Naive thymus-derived CD4-positive, alpha-beta T cell (primary cell): ENCODE data around the gene ARPC2. TPM values are rescaled to one million over a fixed set of nuclear protein-coding genes. Genes with fewer than 3 reads are reported as not detected.
A peak's percentile ranks its signal among the peaks of the same experiment; 100 is the strongest.
"Not testable (repeated sequence)": the region's sequence is repeated elsewhere in the genome, so short reads cannot be mapped to it uniquely, and the experiment has no call there.

ENCODE experiments used
- ATAC-seq: fragments of 150-1000 bp; cut with Tn5 transposase; 2 replicates; pipeline ENCODE4 v1.10.0; 2021; ENCODE audit warnings: mild to moderate bottlenecking, moderate library complexity
- CTCF ChIA-PET: fragments of 350-600 bp; sonication (Branson Sonifier 250); formaldehyde crosslinking; loops from one replicate; lab custom pipeline; 2021; ENCODE audit warnings: antibody characterized with exemption; lab: Charles Lee
- POLR2A ChIA-PET: fragments of 350-600 bp; sonication (Branson Sonifier 250); formaldehyde crosslinking; loops from one replicate; lab custom pipeline; 2021; ENCODE audit warnings: antibody characterized with exemption, inconsistent platforms; lab: Charles Lee
- DNase-seq, 9 donors: peaks; one replicate each; pipeline versions ENCODE4 v3.0.0 to v3.0.0-alpha.2; 2020 to 2022; ENCODE audit warnings: mixed read lengths in 1 of 9
- H3K27ac ChIP-seq: one replicate; pipeline ENCODE4 v1.7.0; 2013; ENCODE audit warnings: mild to moderate bottlenecking, low read depth, low read length, moderate library complexity
- H3K27me3 ChIP-seq, 2 donors: one replicate each; pipeline ENCODE4 v1.7.0; 2013; ENCODE audit warnings: low read length in 2 of 2, mild to moderate bottlenecking in 2 of 2, moderate library complexity in 2 of 2; ENCODE audit not compliant: control insufficient read depth in 2 of 2, insufficient read depth in 2 of 2
- H3K36me3 ChIP-seq, 3 experiments: 1 replicate in 2 of 3; 2 replicates in 1 of 3; pipeline ENCODE4 v1.7.0; 2013; ENCODE audit warnings: low read length in 3 of 3, mild to moderate bottlenecking in 3 of 3, moderate library complexity in 1 of 3; ENCODE audit not compliant: insufficient read depth in 3 of 3, control insufficient read depth in 2 of 3
- H3K4me1 ChIP-seq, 2 donors: one replicate each; pipeline ENCODE4 v1.7.0; 2013; ENCODE audit warnings: low read length in 2 of 2, mild to moderate bottlenecking in 2 of 2, moderate library complexity in 1 of 2; ENCODE audit not compliant: control insufficient read depth in 2 of 2, insufficient read depth in 2 of 2
- H3K4me3 ChIP-seq: 2 replicates; pipeline ENCODE4 v1.7.0; 2013; ENCODE audit warnings: mild to moderate bottlenecking, low read length
- H3K9me3 ChIP-seq, 3 experiments: 1 replicate in 2 of 3; 2 replicates in 1 of 3; pipeline ENCODE4 v1.7.0; 2013; ENCODE audit warnings: low read length in 3 of 3; ENCODE audit not compliant: control insufficient read depth in 2 of 3
- H3K27ac Mint-ChIP-seq, 9 donors: one replicate each; pipeline ENCODE4 v1.8.0; 2020 to 2022; ENCODE audit warnings: mixed read lengths in 9 of 9, mild to moderate bottlenecking in 8 of 9, moderate library complexity in 5 of 9, inconsistent platforms in 2 of 9
- H3K27me3 Mint-ChIP-seq, 5 donors: one replicate each; pipeline ENCODE4 v1.8.0; 2021 to 2022; ENCODE audit warnings: mixed read lengths in 5 of 5, mild to moderate bottlenecking in 1 of 5
- H3K36me3 Mint-ChIP-seq, 5 donors: one replicate each; pipeline ENCODE4 v1.8.0; 2020 to 2022; ENCODE audit warnings: mixed read lengths in 5 of 5, mild to moderate bottlenecking in 3 of 5, inconsistent platforms in 1 of 5
- H3K4me1 Mint-ChIP-seq, 7 donors: one replicate each; pipeline ENCODE4 v1.8.0; 2020 to 2022; ENCODE audit warnings: mixed read lengths in 7 of 7, mild to moderate bottlenecking in 3 of 7, inconsistent platforms in 1 of 7
- H3K4me3 Mint-ChIP-seq, 10 donors: one replicate each; pipeline ENCODE4 v1.8.0; 2020 to 2022; ENCODE audit warnings: mild to moderate bottlenecking in 10 of 10, mixed read lengths in 10 of 10, moderate library complexity in 6 of 10, inconsistent platforms in 2 of 10
- H3K9me3 Mint-ChIP-seq, 11 donors: one replicate each; pipeline ENCODE4 v1.8.0; 2020 to 2022; ENCODE audit warnings: mixed read lengths in 11 of 11, mild to moderate bottlenecking in 4 of 11, inconsistent platforms in 1 of 11, moderate library complexity in 1 of 11
- intact Hi-C, 2 donors: fragments of 100-400 bp; cut with micrococcal nuclease; formaldehyde crosslinking; loops; one replicate each; pipeline ENCODE4 v1.15.1; 2023
- polyA plus RNA-seq, 2 donors: library from polyadenylated mRNA; unstranded; fragments of 300-500 nt; fragmentation: Illumina TruSeq; gene quantifications; one replicate each; pipeline ENCODE4 v1.2.3, GENCODE V29; 2021
- total RNA-seq, 6 experiments: library from RNA in 5 of 6; stranded (reverse) in 5 of 6; gene quantifications; 1 replicate in 5 of 6; 2 replicates in 1 of 6; pipeline ENCODE4 v1.2.3 and lab custom pipeline; 2021 to 2026

The ARPC2 gene
- 100 to 1,000 TPM; 330 to 694 (median 368) TPM for total RNA-seq
- 100 to 1,000 TPM; 628 to 638 TPM for polyA plus RNA-seq
- 248 reads per million, percentile 95 among the genes with 10 or more reads in this experiment for total RNA-seq (lab: John Stamatoyannopoulos, UW)

DNA sequence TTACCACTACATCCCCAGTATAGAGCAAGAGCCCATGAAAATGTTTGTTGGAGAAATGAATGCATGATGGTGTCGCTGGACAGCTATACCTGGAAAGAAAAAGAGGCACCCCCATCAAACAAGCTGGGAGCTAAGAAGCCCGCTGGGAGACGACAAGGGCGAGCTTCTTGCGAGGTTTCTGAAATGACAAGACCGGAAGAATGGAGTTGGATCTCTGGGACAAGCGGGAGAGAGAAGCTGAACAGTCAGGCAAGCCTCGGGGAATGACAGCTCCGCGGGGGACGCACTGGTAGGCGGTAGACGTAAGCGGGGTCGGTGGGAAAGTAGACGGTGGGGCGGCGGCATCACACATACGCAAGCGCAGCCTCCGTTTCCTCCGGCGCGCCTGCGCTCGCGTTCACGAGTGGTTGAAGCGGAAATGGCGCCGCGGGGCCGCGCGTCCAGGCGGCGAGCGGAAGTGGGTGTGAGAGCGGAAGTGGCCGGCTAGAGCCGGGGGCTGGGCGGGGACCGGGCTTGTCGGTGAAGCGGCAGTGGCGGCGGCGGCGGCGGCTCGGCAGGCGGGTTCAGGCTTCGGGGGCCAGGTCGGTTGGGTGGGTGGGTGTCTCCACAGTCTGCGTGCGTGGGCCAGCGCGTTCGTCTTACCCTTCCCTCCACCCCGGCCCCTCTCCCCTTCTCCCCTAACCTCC lies at the start of gene ARPC2:
Gene ARPC2 (plus strand): TSS at position 516 of the 686 bp plus-strand sequence. CDS start 282 bp downstream, outside the sequence.
- intact Hi-C loops = loop anchor here (1.0 to 5.0 kb wide), 16 partner anchors 12 to 1326 kb away; partner anchors contain the start of genes AAMP (in 2 of the 2), CNOT9 (in 2 of the 2), DNPEP (in 2 of the 2) and PNKD (in 2 of the 2)
- peaks cover 0 to 14% (median 0%) of the 10 kb centered on the region in 3 experiments for H3K36me3 ChIP-seq
- peaks cover 25 to 33% of the 10 kb centered on the region in 2 donors for H3K4me1 ChIP-seq
- Mint-ChIP-seq H3K36me3 (peaks cover 3 to 37% (median 15%) of the 10 kb centered on the region in 5 donors), H3K4me1 (peaks cover 31 to 48% (median 42%) of the 10 kb centered on the region in 7 donors), H3K4me3 (peak within 1 kb of the TSS; percentile 90 to 97 (median 94)), H3K27ac (peak within 1 kb of the TSS; percentile 94 to 98 (median 97)), H3K27me3 (peaks cover 0 to 6% (median 0%) of the 10 kb centered on the region in 5 donors), H3K9me3 (peaks cover 0 to 5% (median 0%) of the 10 kb centered on the region in 11 donors)
- ChIA-PET POLR2A (interaction anchor here (0.6 to 7.6 kb wide), 10 partner anchors 13 to 354 kb away, joined by 3 to 70 read pairs (median 4); partner anchors contain the start of genes AAMP and PNKD), CTCF (interaction anchor here (1.0 to 1.9 kb wide), 4 partner anchors 13 to 53 kb away, joined by 3 to 8 read pairs (median 4); partner anchors contain the start of genes AAMP and PNKD)
- H3K9me3 ChIP-seq = no peaks in the 10 kb centered on the region
- DNase-seq (peak; percentile 91 to 97 (median 95)), ATAC-seq (peak; percentile 90)
- H3K4me3 ChIP-seq = peak within 1 kb of the TSS; percentile 90
- peak within 1 kb of the TSS; percentile 99 for H3K27ac ChIP-seq
- H3K27me3 ChIP-seq = no peaks in the 10 kb centered on the region

DNA sequence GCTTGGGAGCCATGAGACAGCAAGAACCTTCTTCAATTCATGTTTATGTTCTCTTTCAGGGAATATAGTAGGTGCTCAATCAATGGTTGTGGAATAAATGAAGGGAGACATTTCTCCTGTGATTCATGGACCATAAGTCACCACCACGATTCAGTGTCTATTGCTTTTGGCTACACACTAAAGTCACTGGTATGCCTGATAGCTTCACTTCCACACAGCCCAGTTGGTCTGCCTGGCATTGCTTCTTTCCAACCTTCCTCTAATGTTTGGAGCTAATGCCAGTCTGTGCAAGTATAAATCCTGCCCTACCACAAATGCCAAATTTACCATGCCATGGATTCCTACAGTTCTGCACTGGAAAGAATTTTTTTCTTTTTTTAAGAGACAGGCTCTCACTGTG lies 49.0 kb upstream of the ARPC2 start:
- Histone ChIP-seq H3K9me3 (no peaks in the 10 kb centered on the region), H3K4me1 (peaks cover 19 to 26% of the 10 kb centered on the region in 2 donors), H3K27ac (no peak overlapping the region), H3K27me3 (no peaks in the 10 kb centered on the region), H3K4me3 (no peak overlapping the region), H3K36me3 (no peaks in the 10 kb centered on the region)
- no peak for DNase-seq
- Mint-ChIP-seq H3K9me3 (no peaks in the 10 kb centered on the region), H3K27ac (peak overlapping the region in 1 of 9 donors; percentile 44), H3K4me1 (peaks cover 28 to 41% (median 38%) of the 10 kb centered on the region in 7 donors), H3K36me3 (no peaks in the 10 kb centered on the region), H3K4me3 (peak overlapping the region in 6 of 10 donors; percentile 6 to 79 (median 34)), H3K27me3 (peaks cover 0 to 52% (median 6%) of the 10 kb centered on the region in 5 donors)
- intact Hi-C loops = loop anchor here in 1 of 2 donors (5.0 kb wide), 1 partner anchor 89 kb away; no protein-coding TSS in a partner anchor
- no peak for ATAC-seq
- CTCF ChIA-PET = interaction anchor here (0.8 to 2.5 kb wide), 3 partner anchors 18 to 188 kb away, joined by 3 to 5 read pairs (median 3); no protein-coding TSS in a partner anchor
- POLR2A ChIA-PET = interaction anchor here (1.1 kb wide), 1 partner anchor 52 kb away, joined by 3 read pairs; no protein-coding TSS in a partner anchor

- DNase-seq (peak; percentile 28 to 62 (median 52)), ATAC-seq (peak; percentile 69)
- peak overlapping the region in 3 of 10 donors; percentile 7 to 34 (median 21) for H3K4me3 Mint-ChIP-seq
- POLR2A ChIA-PET = interaction anchor here (1.1 kb wide), 1 partner anchor 51 kb away, joined by 3 read pairs; no protein-coding TSS in a partner anchor
- peaks cover 0 to 51% (median 6%) of the 10 kb centered on the region in 5 donors for H3K27me3 Mint-ChIP-seq
- peaks cover 28 to 41% (median 38%) of the 10 kb centered on the region in 7 donors for H3K4me1 Mint-ChIP-seq
- Histone ChIP-seq H3K27ac (no peak overlapping the region), H3K27me3 (no peaks in the 10 kb centered on the region), H3K4me3 (no peak overlapping the region), H3K4me1 (peaks cover 19 to 26% of the 10 kb centered on the region in 2 donors), H3K9me3 (no peaks in the 10 kb centered on the region), H3K36me3 (no peaks in the 10 kb centered on the region)
- peak overlapping the region in 2 of 9 donors; percentile 19 to 37 for H3K27ac Mint-ChIP-seq
- H3K36me3 Mint-ChIP-seq = no peaks in the 10 kb centered on the region
- CTCF ChIA-PET = interaction anchor here (0.8 to 2.5 kb wide), 2 partner anchors 17 to 187 kb away, joined by 3 to 5 read pairs; no protein-coding TSS in a partner anchor
- intact Hi-C loops = loop anchor here (1.0 to 5.0 kb wide), 3 partner anchors 88 to 101 kb away; partner anchors contain the start of genes AAMP (in 1 of the 2) and PNKD (in 1 of the 2)
- no peaks in the 10 kb centered on the region for H3K9me3 Mint-ChIP-seq
These were observed 48.1 kb upstream of the ARPC2 start for GRCh38 chr2:218168635-218169462.

GRCh38 chr2:218169757-218170546 lies 47.0 kb upstream of the ARPC2 start:
- POLR2A ChIA-PET = no interaction called here

DNA sequence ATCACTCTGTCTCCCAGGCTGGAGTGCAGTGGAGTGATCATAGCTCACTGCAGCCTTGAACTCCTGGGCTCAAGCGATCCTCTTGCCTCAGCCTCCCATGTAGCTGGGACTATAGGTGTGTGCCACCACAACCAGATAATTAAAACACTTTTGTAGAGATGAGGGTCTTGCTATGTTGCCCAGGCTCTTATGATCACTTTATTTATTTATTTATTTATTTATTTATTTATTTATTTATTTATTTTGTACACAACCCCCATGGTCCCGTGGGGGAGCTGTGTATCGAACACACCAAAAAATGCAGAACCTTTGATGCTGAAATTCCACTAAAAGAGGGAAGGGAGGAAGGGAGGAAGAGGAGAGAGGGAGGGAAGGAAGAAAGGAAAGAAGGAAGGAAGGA lies 45.2 kb upstream of the ARPC2 start:
- H3K27ac ChIP-seq, H3K4me3 ChIP-seq, H3K36me3 Mint-ChIP-seq, intact Hi-C loops, H3K9me3 Mint-ChIP-seq, DNase-seq, H3K4me3 Mint-ChIP-seq, H3K9me3 ChIP-seq, ATAC-seq, H3K36me3 ChIP-seq, H3K27ac Mint-ChIP-seq, H3K27me3 ChIP-seq, CTCF ChIA-PET: not testable (repeated sequence)
- H3K4me1 ChIP-seq = peaks cover 13 to 22% of the 10 kb centered on the region in 2 donors
- Mint-ChIP-seq H3K27me3 (peaks cover 0 to 29% (median 6%) of the 10 kb centered on the region in 5 donors), H3K4me1 (peaks cover 17 to 29% (median 28%) of the 10 kb centered on the region in 7 donors)
- POLR2A ChIA-PET = interaction anchor here (0.6 kb wide), 1 partner anchor 18 kb away, joined by 3 read pairs; no protein-coding TSS in a partner anchor

More at GRCh38 chr2:218169757-218170546, 47.0 kb upstream of the ARPC2 start:
- Histone ChIP-seq H3K4me1 (peaks cover 19 to 26% of the 10 kb centered on the region in 2 donors), H3K27ac (no peak overlapping the region), H3K4me3 (no peak overlapping the region), H3K36me3 (no peaks in the 10 kb centered on the region), H3K27me3 (no peaks in the 10 kb centered on the region), H3K9me3 (no peaks in the 10 kb centered on the region)
- no peak overlapping the region for H3K4me3 Mint-ChIP-seq
- H3K27me3 Mint-ChIP-seq = peaks cover 0 to 41% (median 6%) of the 10 kb centered on the region in 5 donors
- no peak overlapping the region for H3K27ac Mint-ChIP-seq
- ATAC-seq (no peak), DNase-seq (no peak)
- no peaks in the 10 kb centered on the region for H3K36me3 Mint-ChIP-seq
- H3K9me3 Mint-ChIP-seq = no peaks in the 10 kb centered on the region
- peaks cover 28 to 41% (median 38%) of the 10 kb centered on the region in 7 donors for H3K4me1 Mint-ChIP-seq
- CTCF ChIA-PET = interaction anchor here (0.9 to 2.5 kb wide), 2 partner anchors 16 kb away, joined by 3 to 5 read pairs; no protein-coding TSS in a partner anchor
- intact Hi-C loops = loop anchor here (1.0 to 5.0 kb wide), 3 partner anchors 87 to 100 kb away; partner anchors contain the start of genes AAMP (in 1 of the 2) and PNKD (in 1 of the 2)
